WI38 (cell line): Measurements from ENCODE around the gene PTPN2.

Experiments
- H3K4me3 ChIP-seq: 2 replicates; pipeline ENCODE4 v1.5.1; 2011; ENCODE audit warnings: low read depth, mild to moderate bottlenecking, control low read depth, low read length
- TF ChIP-seq, protein P1 (sequence below): IDR thresholded peaks from 2 replicates; pipeline ENCODE4 v1.5.1; 2012; ENCODE audit warnings: low read depth, mild to moderate bottlenecking, control low read depth, low read length

The PTPN2 gene

GRCh38 chr18:12838178-12838634, 45.8 kb downstream of the PTPN2 start:
- TF ChIP-seq, protein P1, sequence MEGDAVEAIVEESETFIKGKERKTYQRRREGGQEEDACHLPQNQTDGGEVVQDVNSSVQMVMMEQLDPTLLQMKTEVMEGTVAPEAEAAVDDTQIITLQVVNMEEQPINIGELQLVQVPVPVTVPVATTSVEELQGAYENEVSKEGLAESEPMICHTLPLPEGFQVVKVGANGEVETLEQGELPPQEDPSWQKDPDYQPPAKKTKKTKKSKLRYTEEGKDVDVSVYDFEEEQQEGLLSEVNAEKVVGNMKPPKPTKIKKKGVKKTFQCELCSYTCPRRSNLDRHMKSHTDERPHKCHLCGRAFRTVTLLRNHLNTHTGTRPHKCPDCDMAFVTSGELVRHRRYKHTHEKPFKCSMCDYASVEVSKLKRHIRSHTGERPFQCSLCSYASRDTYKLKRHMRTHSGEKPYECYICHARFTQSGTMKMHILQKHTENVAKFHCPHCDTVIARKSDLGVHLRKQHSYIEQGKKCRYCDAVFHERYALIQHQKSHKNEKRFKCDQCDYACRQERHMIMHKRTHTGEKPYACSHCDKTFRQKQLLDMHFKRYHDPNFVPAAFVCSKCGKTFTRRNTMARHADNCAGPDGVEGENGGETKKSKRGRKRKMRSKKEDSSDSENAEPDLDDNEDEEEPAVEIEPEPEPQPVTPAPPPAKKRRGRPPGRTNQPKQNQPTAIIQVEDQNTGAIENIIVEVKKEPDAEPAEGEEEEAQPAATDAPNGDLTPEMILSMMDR = no peak
- H3K4me3 ChIP-seq = peak overlapping the region; percentile 35

DNA sequence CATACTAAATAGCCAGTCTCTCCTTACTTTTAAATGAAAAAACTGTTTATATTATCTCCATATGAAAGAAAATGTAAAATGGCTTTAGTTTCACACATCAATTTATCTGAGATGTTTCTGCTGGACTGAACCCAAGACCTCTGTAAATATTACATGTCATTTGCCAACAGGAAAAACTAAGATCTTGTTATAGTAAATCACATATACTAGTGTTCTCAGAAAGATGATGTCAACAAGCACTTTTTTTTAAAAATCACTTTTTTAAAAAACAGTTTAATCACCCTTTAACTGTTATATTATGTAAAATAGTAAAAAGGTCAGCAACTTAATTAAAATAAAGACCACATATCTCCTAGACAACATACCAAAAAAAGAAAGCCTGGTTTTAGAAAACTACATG, 46.3 kb downstream of the PTPN2 start:
- TF ChIP-seq, protein P1 = no peak
- no peak overlapping the region for H3K4me3 ChIP-seq

- TF ChIP-seq, protein P1 = no peak
- H3K4me3 ChIP-seq = no peak overlapping the region
Measured at GRCh38 chr18:12836551-12836950, 47.5 kb downstream of the PTPN2 start.

- TF ChIP-seq, protein P1 = no peak
- no peak overlapping the region for H3K4me3 ChIP-seq
Measured at GRCh38 chr18:12828116-12829051, 55.7 kb downstream of the PTPN2 start.

DNA sequence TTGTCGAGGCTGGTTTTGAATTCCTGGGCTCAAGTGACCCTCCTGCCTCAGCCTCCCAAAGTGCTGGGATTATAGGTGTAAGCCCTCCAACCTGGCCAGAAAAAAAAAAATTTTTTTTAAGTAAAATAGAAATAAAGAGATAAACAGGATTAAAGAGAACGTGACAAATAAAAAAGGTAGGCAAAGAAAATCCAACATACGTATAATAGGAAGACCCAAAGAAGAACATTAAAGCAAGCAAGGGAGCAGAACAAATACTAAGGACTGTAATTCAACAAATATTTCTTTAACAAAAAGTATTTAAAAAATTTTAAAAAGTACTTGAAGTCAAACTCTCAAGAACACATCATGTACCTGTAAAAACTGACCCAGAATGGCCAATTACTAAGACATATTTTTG, 56.4 kb downstream of the PTPN2 start:
- H3K4me3 ChIP-seq = no peak overlapping the region
- TF ChIP-seq, protein P1 = no peak

DNA sequence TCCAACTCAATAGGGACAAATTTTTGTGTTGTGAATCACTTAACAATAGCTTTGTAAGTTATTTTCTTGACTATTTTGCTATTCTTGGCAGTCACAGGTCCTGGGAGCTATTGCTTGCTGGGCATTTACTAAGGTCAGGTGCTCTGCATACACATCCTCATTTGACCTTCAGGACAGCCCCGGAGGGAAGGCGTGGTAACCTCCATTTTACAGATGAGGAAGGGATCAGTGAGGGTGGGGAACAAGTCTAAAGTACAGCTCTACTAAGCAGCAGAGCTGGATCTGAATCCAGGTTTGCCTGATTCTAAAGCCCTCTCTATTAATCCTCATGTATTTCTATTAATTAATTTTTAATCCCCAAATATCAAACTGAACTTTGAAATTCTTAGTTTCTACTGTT, 58.8 kb downstream of the PTPN2 start:
- no peak overlapping the region for H3K4me3 ChIP-seq
- TF ChIP-seq, protein P1 = no peak

- H3K4me3 ChIP-seq = no peak overlapping the region
- TF ChIP-seq, protein P1 = no peak
Measured at GRCh38 chr18:12823892-12824291, 60.1 kb downstream of the PTPN2 start.
